Measurements from ENCODE around the gene SLC25A48. TPM values are rescaled to one million over a fixed set of nuclear protein-coding genes. Genes with fewer than 3 reads are reported as not detected.

The SLC25A48 gene
- polyA plus RNA-seq, 1 donor from 2014 or later, result not detected

- Mint-ChIP-seq H3K9me3 (peaks cover 0 to 2% (median 0%) of the 10 kb centered on the region in 3 donors), H3K4me3 (no peak overlapping the region), H3K27me3 (peaks cover 9% of the 10 kb centered on the region), H3K4me1 (peaks cover 0 to 3% (median 0%) of the 10 kb centered on the region in 3 donors), H3K27ac (no peak overlapping the region), H3K36me3 (no peaks in the 10 kb centered on the region)
Observed at GRCh38 chr5:135825373-135826220, 8.9 kb upstream of the SLC25A48 start.

- peaks cover 0 to 2% (median 0%) of the 10 kb centered on the region in 3 donors for H3K9me3 Mint-ChIP-seq
- H3K27me3 Mint-ChIP-seq, result peaks cover 11% of the 10 kb centered on the region
- peaks cover 0 to 3% (median 0%) of the 10 kb centered on the region in 3 donors for H3K4me1 Mint-ChIP-seq
- H3K27ac Mint-ChIP-seq, result no peak overlapping the region
- H3K4me3 Mint-ChIP-seq, result no peak overlapping the region
- H3K36me3 Mint-ChIP-seq, result no peaks in the 10 kb centered on the region
Observed at GRCh38 chr5:135826221-135826525, 8.3 kb upstream of the SLC25A48 start.

GRCh38 chr5:135826994-135827671 is 7.3 kb upstream of the SLC25A48 start:
- no peak overlapping the region for H3K4me3 Mint-ChIP-seq
- H3K36me3 Mint-ChIP-seq, result no peaks in the 10 kb centered on the region
- H3K27ac Mint-ChIP-seq, result no peak overlapping the region
- peaks cover 14% of the 10 kb centered on the region for H3K27me3 Mint-ChIP-seq
- H3K4me1 Mint-ChIP-seq, result peaks cover 0 to 3% (median 0%) of the 10 kb centered on the region in 3 donors
- peaks cover 0 to 4% (median 0%) of the 10 kb centered on the region in 3 donors for H3K9me3 Mint-ChIP-seq

- Mint-ChIP-seq H3K27ac (no peak overlapping the region), H3K4me3 (no peak overlapping the region), H3K36me3 (no peaks in the 10 kb centered on the region), H3K9me3 (peaks cover 0 to 4% (median 0%) of the 10 kb centered on the region in 3 donors), H3K27me3 (peaks cover 20% of the 10 kb centered on the region), H3K4me1 (peaks cover 0 to 3% (median 0%) of the 10 kb centered on the region in 3 donors)
Observed at GRCh38 chr5:135827965-135828781, 6.3 kb upstream of the SLC25A48 start.

- Mint-ChIP-seq H3K4me1 (peaks cover 0 to under 1% (median 0%) of the 10 kb centered on the region in 3 donors), H3K27ac (no peak overlapping the region), H3K9me3 (peaks cover 0 to 4% (median 0%) of the 10 kb centered on the region in 3 donors), H3K4me3 (no peak overlapping the region), H3K36me3 (no peaks in the 10 kb centered on the region), H3K27me3 (peaks cover 26% of the 10 kb centered on the region)
Observed at GRCh38 chr5:135828782-135829127, 5.7 kb upstream of the SLC25A48 start.

GRCh38 chr5:135829179-135829578 is 5.3 kb upstream of the SLC25A48 start:
- no peak overlapping the region for H3K27ac Mint-ChIP-seq
- H3K4me1 Mint-ChIP-seq, result peaks cover 0 to 3% (median 3%) of the 10 kb centered on the region in 3 donors
- no peak overlapping the region for H3K4me3 Mint-ChIP-seq
- H3K27me3 Mint-ChIP-seq, result peaks cover 30% of the 10 kb centered on the region
- H3K9me3 Mint-ChIP-seq, result peaks cover 0 to 4% (median 0%) of the 10 kb centered on the region in 3 donors
- peaks cover 2% of the 10 kb centered on the region for H3K36me3 Mint-ChIP-seq

GRCh38 chr5:135829681-135830383 is 4.6 kb upstream of the SLC25A48 start:
- Mint-ChIP-seq H3K9me3 (peaks cover 0 to 4% (median 0%) of the 10 kb centered on the region in 3 donors), H3K4me1 (peaks cover 0 to 5% (median 3%) of the 10 kb centered on the region in 3 donors), H3K4me3 (no peak overlapping the region), H3K27me3 (peaks cover 35% of the 10 kb centered on the region), H3K36me3 (peaks cover 2% of the 10 kb centered on the region), H3K27ac (no peak overlapping the region)

- H3K27ac Mint-ChIP-seq, result no peak overlapping the region
- H3K36me3 Mint-ChIP-seq, result peaks cover 2% of the 10 kb centered on the region
- peaks cover 38% of the 10 kb centered on the region for H3K27me3 Mint-ChIP-seq
- no peak overlapping the region for H3K4me3 Mint-ChIP-seq
- peaks cover 0 to 5% (median 3%) of the 10 kb centered on the region in 3 donors for H3K4me1 Mint-ChIP-seq
- peaks cover 0 to 4% (median 0%) of the 10 kb centered on the region in 3 donors for H3K9me3 Mint-ChIP-seq
Observed at GRCh38 chr5:135830384-135830700, 4.1 kb upstream of the SLC25A48 start.

- Mint-ChIP-seq H3K4me3 (no peak overlapping the region), H3K4me1 (peaks cover 0 to 5% (median 3%) of the 10 kb centered on the region in 3 donors), H3K36me3 (peaks cover 2% of the 10 kb centered on the region), H3K27ac (no peak overlapping the region), H3K27me3 (peaks cover 38% of the 10 kb centered on the region), H3K9me3 (peaks cover 0 to 2% (median 0%) of the 10 kb centered on the region in 3 donors)
Observed at GRCh38 chr5:135830876-135831275, 3.6 kb upstream of the SLC25A48 start.

GRCh38 chr5:135831439-135831838 is 3.0 kb upstream of the SLC25A48 start:
- H3K4me3 Mint-ChIP-seq, result no peak overlapping the region
- peaks cover 0 to 5% (median 3%) of the 10 kb centered on the region in 3 donors for H3K4me1 Mint-ChIP-seq
- peaks cover 0 to 2% (median 0%) of the 10 kb centered on the region in 3 donors for H3K9me3 Mint-ChIP-seq
- H3K36me3 Mint-ChIP-seq, result peaks cover 2% of the 10 kb centered on the region
- H3K27me3 Mint-ChIP-seq, result peaks cover 38% of the 10 kb centered on the region
- H3K27ac Mint-ChIP-seq, result no peak overlapping the region

- Mint-ChIP-seq H3K4me3 (peak overlapping the region in 1 of 4 donors; percentile 60), H3K36me3 (peaks cover 2% of the 10 kb centered on the region), H3K27ac (no peak overlapping the region), H3K9me3 (peaks cover 0 to 2% (median 0%) of the 10 kb centered on the region in 3 donors), H3K27me3 (peaks cover 38% of the 10 kb centered on the region), H3K4me1 (peaks cover 0 to 5% (median 3%) of the 10 kb centered on the region in 3 donors)
Observed at GRCh38 chr5:135831851-135832555, 2.5 kb upstream of the SLC25A48 start.

GRCh38 chr5:135832941-135833920 is 1.2 kb upstream of the SLC25A48 start:
- H3K4me3 Mint-ChIP-seq, result no peak overlapping the region
- H3K27ac Mint-ChIP-seq, result no peak overlapping the region
- peaks cover 0 to 7% (median 6%) of the 10 kb centered on the region in 3 donors for H3K9me3 Mint-ChIP-seq
- peaks cover 0 to 5% (median 3%) of the 10 kb centered on the region in 3 donors for H3K4me1 Mint-ChIP-seq
- peaks cover 39% of the 10 kb centered on the region for H3K27me3 Mint-ChIP-seq
- peaks cover 2% of the 10 kb centered on the region for H3K36me3 Mint-ChIP-seq

Data from IgD-negative memory B cell (primary cell).